HepG2 (cell line): ENCODE results near the gene RABEPK.
A peak's percentile ranks its signal among the peaks of the same experiment; 100 is the strongest.

Source experiments
- BCL3 ChIP-seq: sonication (generic); formaldehyde crosslinking; IDR thresholded peaks from 2 replicates; pipeline ENCODE4 v1.5.1; 2020; ENCODE audit warnings: mild to moderate bottlenecking, missing genetic modification reagents, moderate library complexity
- CTCF ChIP-seq: sonication (generic); formaldehyde crosslinking; IDR thresholded peaks from 2 replicates; pipeline ENCODE4 v1.5.0; 2020; ENCODE audit warnings: mild to moderate bottlenecking, missing genetic modification reagents, moderate library complexity
- EZH2 ChIP-seq: conservative IDR thresholded peaks from 2 replicates; pipeline ENCODE4 v1.6.1; 2012; ENCODE audit warnings: mild to moderate bottlenecking, low read depth, low read length, moderate library complexity
- PHF21A ChIP-seq: sonication (generic); formaldehyde crosslinking; IDR thresholded peaks from 2 replicates; pipeline ENCODE4 v1.5.0; 2020; ENCODE audit warnings: mild to moderate bottlenecking, missing genetic modification reagents
- POLR2A ChIP-seq, 2 experiments: IDR thresholded peaks; 2 replicates each; pipeline ENCODE4 v1.6.1; 2011; ENCODE audit warnings: low read depth in 2 of 2, low read length in 2 of 2, mild to moderate bottlenecking in 1 of 2, moderate library complexity in 1 of 2; ENCODE audit not compliant: insufficient read depth in 1 of 2
- POLR2AphosphoS2 ChIP-seq: IDR thresholded peaks from 2 replicates; pipeline ENCODE4 v1.6.1; 2011; ENCODE audit warnings: low read depth, low read length, improper control_type of control experiment
- SIN3A ChIP-seq: IDR thresholded peaks from 2 replicates; pipeline ENCODE4 v1.6.1; 2011; ENCODE audit warnings: low read depth, mild to moderate bottlenecking, control low read depth, low read length, borderline replicate concordance
- ZEB1 ChIP-seq: IDR thresholded peaks from 2 replicates; pipeline ENCODE4 v1.6.1; 2012; ENCODE audit warnings: mild to moderate bottlenecking, low read depth, inconsistent platforms; ENCODE audit not compliant: insufficient replicate concordance
- ZNF232 ChIP-seq: sonication (generic); formaldehyde crosslinking; IDR thresholded peaks from 2 replicates; pipeline ENCODE4 v1.4.0; 2020; ENCODE audit warnings: missing genetic modification reagents, borderline replicate concordance
- ZNF354B ChIP-seq: sonication (generic); formaldehyde crosslinking; IDR thresholded peaks from 2 replicates; pipeline ENCODE4 v1.8.0; 2022; ENCODE audit warnings: mild to moderate bottlenecking, missing genetic modification reagents
- ZNF572 ChIP-seq: sonication (generic); formaldehyde crosslinking; IDR thresholded peaks from 2 replicates; pipeline ENCODE4 v1.5.1; 2020; ENCODE audit warnings: mild to moderate bottlenecking, missing genetic modification reagents
- ZNF660 ChIP-seq: sonication (generic); formaldehyde crosslinking; IDR thresholded peaks from 2 replicates; pipeline ENCODE4 v1.5.1; 2020; ENCODE audit warnings: mild to moderate bottlenecking, low read depth, missing genetic modification reagents, borderline replicate concordance
- TF ChIP-seq, protein P1 (sequence below), 2 experiments: sonication (generic) in 1 of 2; formaldehyde crosslinking in 1 of 2; IDR thresholded peaks; 2 replicates each; pipeline versions ENCODE4 v1.5.1 to v1.6.1; 2011 to 2020; ENCODE audit warnings: borderline replicate concordance in 1 of 2, low read depth in 1 of 2, low read length in 1 of 2, mild to moderate bottlenecking in 1 of 2, missing genetic modification reagents in 1 of 2, moderate library complexity in 1 of 2

DNA sequence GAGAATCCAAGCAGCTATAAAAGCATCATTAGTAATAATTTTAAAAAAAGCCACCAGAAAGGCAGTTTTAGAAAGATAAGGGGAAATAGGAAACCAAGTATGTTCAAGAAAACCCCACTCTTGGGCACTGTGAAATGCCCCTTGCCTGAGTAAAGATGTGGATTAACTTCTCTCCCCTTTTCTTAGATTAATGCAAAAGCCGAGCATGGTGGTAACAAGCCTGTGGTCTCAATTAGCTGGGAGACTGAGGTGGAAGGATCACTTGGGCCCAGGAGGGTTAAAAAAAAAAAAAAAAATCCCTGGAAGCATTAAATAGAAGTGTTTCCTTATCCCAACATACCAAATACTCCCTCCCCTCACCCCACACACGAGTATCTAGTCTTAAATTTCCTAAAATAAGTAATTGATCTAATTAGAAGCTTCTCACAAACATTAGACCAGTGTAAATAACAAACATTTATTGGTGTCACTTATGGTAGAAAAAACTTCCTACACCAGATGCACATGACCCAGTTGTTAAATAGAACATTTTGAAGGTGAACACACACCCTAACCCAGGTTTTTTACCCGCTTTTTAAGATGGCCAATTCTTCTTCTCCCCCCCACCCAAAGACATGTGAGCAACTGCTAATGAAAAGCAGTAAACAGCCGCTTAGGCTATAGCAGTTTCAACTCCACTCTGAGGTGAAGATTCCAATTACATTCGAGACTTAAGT lies 35.6 kb downstream of the RABEPK start:
- no peak for TF ChIP-seq ZEB1
- TF ChIP-seq EZH2 = no peak
- TF ChIP-seq, protein P1, sequence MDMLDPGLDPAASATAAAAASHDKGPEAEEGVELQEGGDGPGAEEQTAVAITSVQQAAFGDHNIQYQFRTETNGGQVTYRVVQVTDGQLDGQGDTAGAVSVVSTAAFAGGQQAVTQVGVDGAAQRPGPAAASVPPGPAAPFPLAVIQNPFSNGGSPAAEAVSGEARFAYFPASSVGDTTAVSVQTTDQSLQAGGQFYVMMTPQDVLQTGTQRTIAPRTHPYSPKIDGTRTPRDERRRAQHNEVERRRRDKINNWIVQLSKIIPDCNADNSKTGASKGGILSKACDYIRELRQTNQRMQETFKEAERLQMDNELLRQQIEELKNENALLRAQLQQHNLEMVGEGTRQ (IDR thresholded peaks at IDR 0.05; ENCODE audit: low read depth, low read length) = no peak
- TF ChIP-seq, protein P1 (CRISPR knock-in tag; IDR thresholded peaks at IDR 0.05; ENCODE audit: borderline replicate concordance) = no peak
- no peak for TF ChIP-seq ZNF232 (CRISPR knock-in tag)
- peak in 1 of 2 experiments; percentile 2; a peak in 1 of 4 replicates for TF ChIP-seq POLR2A (IDR thresholded peaks at IDR 0.05; ENCODE audit: insufficient read depth in 1 of 2, low read depth in 2 of 2, low read length in 2 of 2)
- no peak for TF ChIP-seq BCL3 (CRISPR knock-in tag)
- TF ChIP-seq ZNF354B (CRISPR knock-in tag) = no peak
- no peak for TF ChIP-seq SIN3A
- no peak for TF ChIP-seq CTCF (CRISPR knock-in tag)
- TF ChIP-seq ZNF572 (CRISPR knock-in tag) = no peak
- no peak for TF ChIP-seq ZNF660 (CRISPR knock-in tag)
- no peak; the same call in 1 of the 2 replicates for TF ChIP-seq POLR2AphosphoS2
- TF ChIP-seq PHF21A (CRISPR knock-in tag) = no peak
